ENCODE results near the gene PPIF. TPM values are rescaled to one million over a fixed set of nuclear protein-coding genes. Genes with fewer than 3 reads are reported as not detected.
A peak's percentile ranks its signal among the peaks of the same experiment; 100 is the strongest.

Gene PPIF
- polyA plus RNA-seq, 1 donor (not counting 4 experiments of a cell fraction or from before 2014, with no cell fraction given), result 71.3 TPM

DNA sequence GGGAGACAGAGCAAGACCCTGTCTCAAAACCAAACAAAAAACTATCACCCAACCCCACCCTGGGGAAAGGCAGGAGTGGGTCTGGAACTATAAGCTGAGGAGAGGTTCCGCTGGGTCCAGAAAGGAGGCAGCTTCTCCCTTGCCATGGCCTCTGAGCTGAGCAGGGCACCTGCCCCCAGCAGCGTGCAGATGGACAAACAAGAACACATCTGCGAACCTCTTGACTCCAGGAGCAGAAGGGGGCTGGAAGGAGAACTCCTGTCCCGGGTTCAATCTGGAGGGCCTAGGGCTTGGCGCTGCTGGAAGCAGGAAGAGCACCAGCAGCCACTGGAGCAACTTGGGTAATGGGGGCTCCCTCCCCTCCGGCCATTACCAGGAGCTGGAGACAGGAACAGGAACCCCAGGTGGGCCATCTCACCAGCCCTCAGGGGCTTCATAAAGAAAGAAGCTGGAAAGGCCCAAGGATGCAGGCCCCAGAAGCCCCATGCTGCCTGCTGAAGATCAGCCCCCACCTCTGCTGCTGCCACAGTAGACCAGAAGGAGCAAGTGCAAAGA is 19.0 kb upstream of the PPIF start:
- FAIRE-seq, result no peak
- Histone ChIP-seq H3K27me3 (ENCODE audit: control insufficient read depth, extremely low read depth, insufficient read depth, low read length) (no peaks in the 10 kb centered on the region), H3K9me1 (ENCODE audit: control insufficient read depth, extremely low read depth, insufficient read depth, low read length) (no peaks in the 10 kb centered on the region), H3K4me1 (ENCODE audit: control insufficient read depth, extremely low read depth, insufficient read depth, low read length) (peaks cover 36% of the 10 kb centered on the region), H3K9ac (ENCODE audit: control insufficient read depth, extremely low read depth, insufficient read depth, low read length) (peak overlapping the region; percentile 59), H2AFZ (ENCODE audit: control insufficient read depth, low read length) (no peak overlapping the region), H3K36me3 (ENCODE audit: control insufficient read depth in 2 of 2, extremely low read depth in 1 of 2, insufficient read depth in 2 of 2, low read length in 2 of 2) (no peaks in the 10 kb centered on the region), H3K4me2 (ENCODE audit: control insufficient read depth, extremely low read depth, insufficient read depth, low read depth, low read length) (peak overlapping the region; percentile 8), H3K27ac (ENCODE audit: control insufficient read depth, insufficient read depth, low read length) (peak overlapping the region; percentile 83), H4K20me1 (ENCODE audit: control insufficient read depth, extremely low read depth, insufficient read depth, low read length) (no peaks in the 10 kb centered on the region), H3K79me2 (ENCODE audit: control insufficient read depth, insufficient read depth, low read length) (no peaks in the 10 kb centered on the region), H3K4me3 (ENCODE audit: control insufficient read depth in 2 of 3, extremely low read depth in 1 of 3, insufficient read depth in 2 of 3, low read depth in 1 of 3, low read length in 3 of 3) (no peak overlapping the region), H3K9me3 (ENCODE audit: control insufficient read depth, low read depth, low read length) (no peaks in the 10 kb centered on the region)
- DNase-seq (ENCODE audit: low read depth, low spot score), result no peak
- dilution Hi-C loops (cut with MboI; ENCODE audit: extremely low pct_ligation_motif_present, low sequenced_read_pairs), result no loop called here
- TF ChIP-seq EZH2 (IDR thresholded peaks at IDR 0.05; ENCODE audit: low read length), result no peak
- TF ChIP-seq, protein P1, sequence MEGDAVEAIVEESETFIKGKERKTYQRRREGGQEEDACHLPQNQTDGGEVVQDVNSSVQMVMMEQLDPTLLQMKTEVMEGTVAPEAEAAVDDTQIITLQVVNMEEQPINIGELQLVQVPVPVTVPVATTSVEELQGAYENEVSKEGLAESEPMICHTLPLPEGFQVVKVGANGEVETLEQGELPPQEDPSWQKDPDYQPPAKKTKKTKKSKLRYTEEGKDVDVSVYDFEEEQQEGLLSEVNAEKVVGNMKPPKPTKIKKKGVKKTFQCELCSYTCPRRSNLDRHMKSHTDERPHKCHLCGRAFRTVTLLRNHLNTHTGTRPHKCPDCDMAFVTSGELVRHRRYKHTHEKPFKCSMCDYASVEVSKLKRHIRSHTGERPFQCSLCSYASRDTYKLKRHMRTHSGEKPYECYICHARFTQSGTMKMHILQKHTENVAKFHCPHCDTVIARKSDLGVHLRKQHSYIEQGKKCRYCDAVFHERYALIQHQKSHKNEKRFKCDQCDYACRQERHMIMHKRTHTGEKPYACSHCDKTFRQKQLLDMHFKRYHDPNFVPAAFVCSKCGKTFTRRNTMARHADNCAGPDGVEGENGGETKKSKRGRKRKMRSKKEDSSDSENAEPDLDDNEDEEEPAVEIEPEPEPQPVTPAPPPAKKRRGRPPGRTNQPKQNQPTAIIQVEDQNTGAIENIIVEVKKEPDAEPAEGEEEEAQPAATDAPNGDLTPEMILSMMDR (optimal IDR thresholded peaks at IDR 0.05 in 1 of 3, IDR thresholded peaks at IDR 0.05 in 1 of 3, conservative IDR thresholded peaks at IDR 0.05 in 1 of 3; ENCODE audit: extremely low read depth in 1 of 3, insufficient read depth in 2 of 3, low read length in 3 of 3), result no peak

DNA sequence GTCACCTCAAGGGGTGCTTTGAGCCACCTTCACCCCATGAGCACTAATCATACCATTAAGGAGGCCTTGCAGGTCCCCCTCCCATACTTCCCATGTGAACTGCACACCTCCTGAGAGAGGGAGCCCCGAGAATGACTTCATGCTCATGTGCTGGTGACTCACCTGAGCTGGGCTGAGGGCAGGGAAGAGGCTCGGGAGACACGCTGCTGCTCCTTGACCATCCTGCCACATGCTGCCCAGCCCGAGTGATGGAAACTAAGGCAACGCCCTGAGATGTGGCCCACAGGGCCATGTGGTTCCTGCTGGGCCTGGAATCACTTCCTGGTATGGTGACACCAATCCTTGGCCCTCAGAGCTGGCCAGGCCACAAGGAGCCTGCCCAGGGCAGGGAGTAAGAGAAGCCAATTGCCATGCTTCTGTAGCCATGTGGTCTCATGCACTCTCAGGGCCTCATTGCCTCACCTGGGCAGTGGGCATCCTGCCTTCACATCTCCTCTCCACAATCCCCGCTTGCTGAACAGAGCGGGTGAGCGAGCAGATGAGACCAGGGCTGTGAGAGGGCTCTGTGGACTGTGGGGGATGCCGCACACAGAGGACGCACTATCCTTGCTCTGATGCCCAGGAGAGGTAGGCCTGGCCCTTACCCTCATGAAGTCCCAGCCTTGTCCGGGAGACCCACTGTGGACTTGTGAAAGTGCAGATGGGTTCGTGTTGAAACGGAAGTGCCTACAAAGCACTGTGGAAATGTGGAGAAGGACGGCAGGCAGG is 18.3 kb upstream of the PPIF start:
- no peak for DNase-seq (ENCODE audit: low read depth, low spot score)
- Histone ChIP-seq H3K4me1 (ENCODE audit: control insufficient read depth, extremely low read depth, insufficient read depth, low read length) (peaks cover 36% of the 10 kb centered on the region), H4K20me1 (ENCODE audit: control insufficient read depth, extremely low read depth, insufficient read depth, low read length) (no peaks in the 10 kb centered on the region), H3K36me3 (ENCODE audit: control insufficient read depth in 2 of 2, extremely low read depth in 1 of 2, insufficient read depth in 2 of 2, low read length in 2 of 2) (no peaks in the 10 kb centered on the region), H3K9me1 (ENCODE audit: control insufficient read depth, extremely low read depth, insufficient read depth, low read length) (no peaks in the 10 kb centered on the region), H3K4me3 (ENCODE audit: control insufficient read depth in 2 of 3, extremely low read depth in 1 of 3, insufficient read depth in 2 of 3, low read depth in 1 of 3, low read length in 3 of 3) (no peak overlapping the region), H3K9ac (ENCODE audit: control insufficient read depth, extremely low read depth, insufficient read depth, low read length) (peak overlapping the region; percentile 59), H3K27ac (ENCODE audit: control insufficient read depth, insufficient read depth, low read length) (peak overlapping the region; percentile 83), H3K4me2 (ENCODE audit: control insufficient read depth, extremely low read depth, insufficient read depth, low read depth, low read length) (peak overlapping the region; percentile 8), H3K9me3 (ENCODE audit: control insufficient read depth, low read depth, low read length) (peaks cover 1% of the 10 kb centered on the region), H3K79me2 (ENCODE audit: control insufficient read depth, insufficient read depth, low read length) (no peaks in the 10 kb centered on the region), H3K27me3 (ENCODE audit: control insufficient read depth, extremely low read depth, insufficient read depth, low read length) (no peaks in the 10 kb centered on the region), H2AFZ (ENCODE audit: control insufficient read depth, low read length) (no peak overlapping the region)
- no peak for FAIRE-seq
- dilution Hi-C loops (cut with MboI; ENCODE audit: extremely low pct_ligation_motif_present, low sequenced_read_pairs), result no loop called here
- no peak for TF ChIP-seq EZH2 (IDR thresholded peaks at IDR 0.05; ENCODE audit: low read length)
- TF ChIP-seq, protein P1 (optimal IDR thresholded peaks at IDR 0.05 in 1 of 3, IDR thresholded peaks at IDR 0.05 in 1 of 3, conservative IDR thresholded peaks at IDR 0.05 in 1 of 3; ENCODE audit: extremely low read depth in 1 of 3, insufficient read depth in 2 of 3, low read length in 3 of 3), result no peak

All from keratinocyte (primary cell).